PC-9 (cell line): ENCODE measurements around the gene BCR. TPM values are rescaled to one million over a fixed set of nuclear protein-coding genes. Genes with fewer than 3 reads are reported as not detected.

ENCODE experiments used
- BruUV-seq: library from RNA; stranded (reverse); fragments of 400-500 nt; replicated peaks from 2 replicates; lab custom pipeline; 2021; lab: Mats Ljungman, UMichigan
- CTCF ChIA-PET: fragments of 300-600 bp; sonication (Branson Sonifier 250); formaldehyde crosslinking; loops from one replicate; lab custom pipeline; 2022; ENCODE audit warnings: antibody characterized with exemption; lab: Charles Lee
- POLR2A ChIA-PET: fragments of 300-600 bp; sonication (Branson Sonifier 250); formaldehyde crosslinking; loops from one replicate; lab custom pipeline; 2022; ENCODE audit warnings: antibody characterized with exemption; ENCODE audit not compliant: unreplicated experiment; lab: Charles Lee
- DNase-seq, 2 experiments: peaks; one replicate each; pipeline versions ENCODE4 v3.0.0 to v3.0.0-alpha.2; 2015 to 2022; ENCODE audit warnings: mixed read lengths in 1 of 2
- H2AFZ ChIP-seq: fragments of 200-600 bp; sonication (generic); 2 replicates; pipeline ENCODE4 v1.8.1; 2017; ENCODE audit warnings: antibody characterized with exemption
- H3F3A ChIP-seq: fragments of 200-600 bp; sonication (generic); 2 replicates; pipeline ENCODE4 v1.8.1; 2017; ENCODE audit warnings: antibody characterized with exemption, mild to moderate bottlenecking, low read depth; ENCODE audit not compliant: insufficient read depth
- H3K27ac ChIP-seq: fragments of 200-600 bp; sonication (generic); 2 replicates; pipeline ENCODE4 v1.6.1; 2016; ENCODE audit warnings: mixed run types
- H3K27me3 ChIP-seq: fragments of 200-600 bp; sonication (generic); 2 replicates; pipeline ENCODE4 v1.6.1; 2016; ENCODE audit warnings: low read depth, mixed run types; ENCODE audit not compliant: insufficient read depth
- H3K36me3 ChIP-seq: fragments of 200-600 bp; sonication (generic); 2 replicates; pipeline ENCODE4 v1.6.1; 2016; ENCODE audit warnings: low read depth, mixed run types
- H3K4me1 ChIP-seq: fragments of 200-600 bp; sonication (generic); replicated peaks from 2 replicates; pipeline ENCODE4 v1.6.1; 2016; ENCODE audit warnings: mixed run types; ENCODE audit not compliant: insufficient read depth
- H3K4me2 ChIP-seq: fragments of 200-600 bp; sonication (generic); 2 replicates; pipeline ENCODE4 v1.6.1; 2017; ENCODE audit warnings: mixed run types
- H3K4me3 ChIP-seq: fragments of 200-600 bp; sonication (generic); 2 replicates; pipeline ENCODE4 v1.6.1; 2016; ENCODE audit warnings: mixed run types
- H3K79me2 ChIP-seq: fragments of 200-600 bp; sonication (generic); 2 replicates; pipeline ENCODE4 v1.6.1; 2017; ENCODE audit warnings: low read depth, mixed run types
- H3K9me2 ChIP-seq: fragments of 200-600 bp; sonication (generic); 2 replicates; pipeline ENCODE4 v1.8.1; 2017; ENCODE audit warnings: mild to moderate bottlenecking; ENCODE audit not compliant: insufficient read depth
- H3K9me3 ChIP-seq: fragments of 200-600 bp; sonication (generic); 2 replicates; pipeline ENCODE4 v1.8.1; 2016; ENCODE audit warnings: low read depth; ENCODE audit not compliant: insufficient read depth
- H4K20me1 ChIP-seq: fragments of 200-600 bp; sonication (generic); 2 replicates; pipeline ENCODE4 v1.8.1; 2017; ENCODE audit not compliant: insufficient read depth
- EZH2 ChIP-seq: fragments of 200-600 bp; sonication (generic); IDR thresholded peaks from 2 replicates; pipeline ENCODE4 v1.8.0; 2017; ENCODE audit warnings: antibody characterized with exemption, low read depth
- intact Hi-C: fragments of 100-400 bp; cut with micrococcal nuclease; formaldehyde crosslinking; loops from one replicate; pipeline ENCODE4 v1.10.0; 2022; ENCODE audit not compliant: unreplicated experiment
- total RNA-seq: library from RNA; stranded (reverse); gene quantifications from 2 replicates; pipeline ENCODE4 v1.2.3, GENCODE V29; 2021
- TF ChIP-seq, protein P1 (sequence below): fragments of 200-600 bp; sonication (generic); conservative IDR thresholded peaks from 2 replicates; pipeline ENCODE4 v1.6.1; 2017; ENCODE audit warnings: mixed run types, antibody characterized with exemption, mild to moderate bottlenecking, moderate library complexity

The BCR gene
- total RNA-seq, 1 experiment from 2014 or later = 47.8 TPM

DNA sequence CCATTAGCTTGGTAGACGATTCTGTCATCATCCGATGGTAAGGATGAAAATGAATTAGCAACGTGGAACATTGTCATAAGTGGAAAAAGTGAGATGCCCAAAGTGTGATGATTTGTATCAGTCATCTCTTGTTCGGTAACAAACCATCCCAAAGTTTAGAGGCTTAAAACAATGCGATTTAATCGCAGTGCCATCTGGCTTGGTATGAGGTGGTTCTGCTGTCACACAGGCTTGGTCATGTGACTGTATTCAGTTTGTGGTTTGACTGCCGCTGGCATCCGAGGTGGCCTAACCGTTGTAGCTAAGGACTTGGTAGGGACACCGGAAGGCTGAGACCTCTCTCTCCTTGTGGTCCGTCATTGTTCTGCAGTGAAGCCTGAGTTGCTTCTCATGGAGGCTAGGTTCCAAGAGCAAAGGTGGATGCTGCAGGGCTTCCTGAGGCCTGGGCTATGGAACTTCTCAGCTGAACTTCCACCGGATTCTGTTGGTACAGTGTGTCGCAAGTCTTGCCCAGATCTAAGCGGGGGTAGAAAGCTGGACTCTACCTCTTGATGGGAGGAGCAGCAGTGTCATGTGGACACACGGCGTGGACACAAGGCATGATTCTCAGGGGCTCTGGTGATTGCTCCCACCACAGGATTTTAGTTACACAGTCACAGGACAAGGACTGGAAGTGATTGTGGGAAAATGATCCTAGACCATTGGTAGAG lies 36.3 kb downstream of the BCR start:
- Histone ChIP-seq H3K36me3 (no peaks in the 10 kb centered on the region), H3K4me3 (no peak overlapping the region), H3K79me2 (peaks cover 99% of the 10 kb centered on the region), H3K27ac (no peak overlapping the region), H2AFZ (no peak overlapping the region), H3K9me2 (no peaks in the 10 kb centered on the region), H4K20me1 (peaks cover 20% of the 10 kb centered on the region), H3K4me1 (peaks cover 47% of the 10 kb centered on the region), H3K27me3 (no peaks in the 10 kb centered on the region), H3F3A (peaks cover 12% of the 10 kb centered on the region; the same call in 1 of the 2 replicates), H3K9me3 (no peaks in the 10 kb centered on the region), H3K4me2 (no peak overlapping the region)
- BruUV-seq = no TSS peak
- TF ChIP-seq, protein P1, sequence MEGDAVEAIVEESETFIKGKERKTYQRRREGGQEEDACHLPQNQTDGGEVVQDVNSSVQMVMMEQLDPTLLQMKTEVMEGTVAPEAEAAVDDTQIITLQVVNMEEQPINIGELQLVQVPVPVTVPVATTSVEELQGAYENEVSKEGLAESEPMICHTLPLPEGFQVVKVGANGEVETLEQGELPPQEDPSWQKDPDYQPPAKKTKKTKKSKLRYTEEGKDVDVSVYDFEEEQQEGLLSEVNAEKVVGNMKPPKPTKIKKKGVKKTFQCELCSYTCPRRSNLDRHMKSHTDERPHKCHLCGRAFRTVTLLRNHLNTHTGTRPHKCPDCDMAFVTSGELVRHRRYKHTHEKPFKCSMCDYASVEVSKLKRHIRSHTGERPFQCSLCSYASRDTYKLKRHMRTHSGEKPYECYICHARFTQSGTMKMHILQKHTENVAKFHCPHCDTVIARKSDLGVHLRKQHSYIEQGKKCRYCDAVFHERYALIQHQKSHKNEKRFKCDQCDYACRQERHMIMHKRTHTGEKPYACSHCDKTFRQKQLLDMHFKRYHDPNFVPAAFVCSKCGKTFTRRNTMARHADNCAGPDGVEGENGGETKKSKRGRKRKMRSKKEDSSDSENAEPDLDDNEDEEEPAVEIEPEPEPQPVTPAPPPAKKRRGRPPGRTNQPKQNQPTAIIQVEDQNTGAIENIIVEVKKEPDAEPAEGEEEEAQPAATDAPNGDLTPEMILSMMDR = no peak
- no peak for TF ChIP-seq EZH2
- CTCF ChIA-PET = no interaction called here
- POLR2A ChIA-PET = no interaction called here
- intact Hi-C loops = no loop called here
- DNase-seq = no peak

DNA sequence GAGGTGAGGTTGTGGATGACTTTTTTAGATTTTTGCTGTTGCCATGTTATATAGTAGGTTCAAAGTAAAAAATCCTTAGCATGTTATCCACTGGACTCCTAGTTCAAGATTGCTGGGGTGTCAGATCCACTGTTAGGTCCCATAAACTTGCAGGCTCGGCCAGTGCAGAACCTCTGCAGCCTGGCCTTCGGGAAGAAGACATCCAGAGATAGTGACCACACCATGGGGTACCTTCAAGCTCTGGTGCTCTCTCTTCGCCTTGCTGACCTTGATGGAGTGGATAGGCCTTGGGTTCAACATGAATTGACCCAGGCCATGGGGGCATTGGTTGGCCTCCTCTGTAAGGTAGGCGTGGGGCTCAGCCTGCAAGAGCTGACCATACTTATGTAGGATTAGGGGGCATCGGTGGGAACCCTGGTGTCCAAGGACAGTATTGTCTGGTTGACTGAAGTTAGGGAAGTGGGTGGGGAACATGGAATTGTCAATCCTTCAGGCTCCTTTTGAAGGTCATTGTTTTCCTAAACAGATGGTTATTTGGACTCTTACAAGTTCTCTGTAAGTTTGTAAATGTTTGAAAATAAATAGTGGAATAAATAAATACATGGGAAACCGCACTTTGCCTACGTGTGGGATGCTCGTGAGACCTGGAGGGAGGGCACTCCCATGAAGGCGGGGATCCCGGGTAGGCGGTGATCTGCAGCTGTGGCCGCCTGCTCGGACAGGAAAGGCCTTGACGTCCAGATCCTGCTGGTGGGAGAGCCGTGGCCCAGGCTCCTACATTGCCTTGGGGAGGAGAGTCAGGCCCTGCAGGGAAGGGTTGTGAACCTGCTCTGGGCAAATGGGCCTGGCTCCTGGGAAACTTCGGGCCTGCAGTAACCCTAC lies 37.1 kb downstream of the BCR start:
- Histone ChIP-seq H4K20me1 (peaks cover 20% of the 10 kb centered on the region), H3K9me2 (no peaks in the 10 kb centered on the region), H3K4me3 (no peak overlapping the region), H3K27me3 (no peaks in the 10 kb centered on the region), H3K27ac (no peak overlapping the region), H3F3A (peaks cover 12% of the 10 kb centered on the region; the same call in 1 of the 2 replicates), H3K4me1 (peaks cover 47% of the 10 kb centered on the region), H3K9me3 (no peaks in the 10 kb centered on the region), H3K4me2 (no peak overlapping the region), H2AFZ (no peak overlapping the region), H3K36me3 (no peaks in the 10 kb centered on the region), H3K79me2 (peaks cover 100% of the 10 kb centered on the region)
- BruUV-seq = no TSS peak
- TF ChIP-seq, protein P1 = no peak
- TF ChIP-seq EZH2 = no peak
- intact Hi-C loops = loop anchor here (2.0 kb wide), 1 partner anchor 35 kb away; no protein-coding TSS in a partner anchor
- ChIA-PET CTCF (no interaction called here), POLR2A (no interaction called here)
- DNase-seq = no peak

DNA sequence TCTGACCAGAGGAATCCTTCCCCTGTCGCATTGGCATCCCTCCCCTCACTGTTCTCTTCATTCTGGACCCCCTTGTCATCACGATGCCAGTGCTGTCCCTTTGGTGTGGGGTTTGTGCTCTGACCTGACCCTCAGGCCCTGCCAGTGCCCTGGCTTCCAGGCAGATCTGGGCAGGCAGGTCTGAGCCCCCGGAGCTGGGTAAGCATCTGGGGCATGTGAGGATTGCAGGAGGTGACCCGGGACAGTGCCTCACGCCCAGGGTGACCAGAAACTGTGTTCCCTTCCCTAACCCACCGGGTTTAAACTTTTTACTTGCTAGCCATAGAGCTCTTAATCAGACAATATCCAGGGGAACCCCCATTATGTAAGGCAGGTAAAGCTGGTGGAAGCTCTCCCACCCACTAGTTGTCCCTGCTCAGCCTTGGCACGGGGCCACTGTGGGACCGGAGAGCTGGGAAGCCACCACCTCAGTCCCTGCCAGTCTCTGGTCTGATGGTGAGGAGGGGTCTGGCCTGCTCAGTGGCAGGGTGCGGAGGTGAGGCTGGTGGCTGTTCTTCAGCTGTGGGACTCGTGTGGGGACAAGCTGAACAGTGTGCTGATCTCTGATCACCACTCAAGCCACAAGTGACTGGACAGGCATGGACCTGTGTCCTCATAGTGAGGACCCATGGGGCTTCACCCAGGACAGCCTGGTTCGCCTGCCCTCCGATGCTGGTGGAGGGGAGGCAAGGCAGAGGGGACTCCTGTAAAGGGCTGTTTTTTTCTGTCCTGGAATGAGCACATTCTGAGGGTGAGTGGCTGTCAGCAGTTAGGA lies 38.0 kb downstream of the BCR start:
- H3F3A ChIP-seq = peaks cover 12% of the 10 kb centered on the region; the same call in 1 of the 2 replicates
- H3K9me3 ChIP-seq = no peaks in the 10 kb centered on the region
- peaks cover 16% of the 10 kb centered on the region for H4K20me1 ChIP-seq
- ChIA-PET CTCF (no interaction called here), POLR2A (no interaction called here)
- peaks cover 100% of the 10 kb centered on the region for H3K79me2 ChIP-seq
- BruUV-seq = no TSS peak
- H3K27me3 ChIP-seq = no peaks in the 10 kb centered on the region
- H3K27ac ChIP-seq = no peak overlapping the region
- H3K4me1 ChIP-seq = peaks cover 54% of the 10 kb centered on the region
- H3K36me3 ChIP-seq = no peaks in the 10 kb centered on the region
- no peak for DNase-seq
- TF ChIP-seq, protein P1 = no peak
- TF ChIP-seq EZH2 = no peak
- H3K4me3 ChIP-seq = no peak overlapping the region
- no peak overlapping the region for H3K4me2 ChIP-seq
- H2AFZ ChIP-seq = no peak overlapping the region
- intact Hi-C loops = loop anchor here (2.0 kb wide), 1 partner anchor 35 kb away; no protein-coding TSS in a partner anchor
- H3K9me2 ChIP-seq = no peaks in the 10 kb centered on the region
